HCT116 (cell line): ENCODE data around the gene CFAP46. TPM values are rescaled to one million over a fixed set of nuclear protein-coding genes. Genes with fewer than 3 reads are reported as not detected.

Source experiments
- ATAC-seq: fragments of 200-7000 bp; cut with Tn5 transposase; 2 replicates; pipeline ENCODE4 v1.9.1; 2020; ENCODE audit warnings: mild to moderate bottlenecking, moderate library complexity
- BruUV-seq: library from RNA; stranded (reverse); fragments of 400-500 nt; replicated peaks from 2 replicates; lab custom pipeline; 2021; lab: Mats Ljungman, UMichigan
- CTCF ChIA-PET: fragments of 300-600 bp; sonication (Branson Sonifier 250); formaldehyde crosslinking; loops from one replicate; lab custom pipeline; 2021; ENCODE audit warnings: antibody characterized with exemption; lab: Charles Lee
- POLR2A ChIA-PET: fragments of 300-600, 350-600 bp; sonication (Branson Sonifier 250); formaldehyde crosslinking; loops from one replicate; lab custom pipeline; 2021; ENCODE audit warnings: antibody characterized with exemption; lab: Charles Lee
- RAD21 ChIA-PET, 2 experiments: fragments of 300-600 bp; sonication (Branson Sonifier 250); formaldehyde crosslinking; loops; one replicate each; lab custom pipeline; 2023; ENCODE audit warnings: low total read pairs in 2 of 2; ENCODE audit not compliant: uncharacterized antibody in 2 of 2, unreplicated experiment in 2 of 2, low non-redundant PET in 1 of 2; lab: Charles Lee
- DNase-seq: peaks from one replicate; pipeline ENCODE4 v3.0.0-alpha.2; 2010; ENCODE audit warnings: low read depth, low spot score
- H2AFZ ChIP-seq: fragments of 200-600 bp; shearing (Covaris generic), sonication (generic); 2 replicates; pipeline ENCODE4 v1.6.1; 2017; ENCODE audit warnings: low read depth, mixed run types, mixed read lengths, antibody characterized with exemption, low read length; ENCODE audit not compliant: poor library complexity, severe bottlenecking
- H3K27ac ChIP-seq: 2 replicates; pipeline ENCODE4 v1.5.1; 2012; ENCODE audit warnings: low read depth, low read length
- H3K27me3 ChIP-seq: fragments of 200-600 bp; sonication (generic); 2 replicates; pipeline ENCODE4 v1.6.1; 2016; ENCODE audit warnings: mixed run types, low read length, mixed read lengths; ENCODE audit not compliant: insufficient read depth
- H3K36me3 ChIP-seq, 2 experiments: fragments of 200-500 bp in 1 of 2; fragments of 200-600 bp in 1 of 2; sonication (Bioruptor generic) in 1 of 2; sonication (generic) in 1 of 2; 2 replicates each; pipeline versions ENCODE4 v1.5.1 to v1.6.1; 2014 to 2016; ENCODE audit warnings: low read length in 2 of 2, inconsistent platforms in 1 of 2, mixed read lengths in 1 of 2, mixed run types in 1 of 2; ENCODE audit not compliant: insufficient read depth in 2 of 2, control insufficient read depth in 1 of 2
- H3K4me1 ChIP-seq, 2 experiments: fragments of 200-600 bp in 1 of 2; sonication (generic) in 1 of 2; 2 replicates each; pipeline versions ENCODE4 v1.5.1 to v1.6.1; 2012 to 2017; ENCODE audit warnings: low read length in 2 of 2, inconsistent platforms in 1 of 2, mild to moderate bottlenecking in 1 of 2, mixed read lengths in 1 of 2, mixed run types in 1 of 2, moderate library complexity in 1 of 2; ENCODE audit not compliant: insufficient read depth in 2 of 2, control insufficient read depth in 1 of 2
- H3K4me2 ChIP-seq: fragments of 200-600 bp; sonication (generic); 2 replicates; pipeline ENCODE4 v1.6.1; 2017; ENCODE audit warnings: mixed run types, low read length, mixed read lengths
- H3K4me3 ChIP-seq, 2 experiments: fragments of 200-600 bp in 1 of 2; sonication (generic) in 1 of 2; replicated peaks in 1 of 2; 2 replicates each; pipeline ENCODE4 v1.5.1; 2011 to 2016; ENCODE audit warnings: low read length in 2 of 2, control low read depth in 1 of 2, low read depth in 1 of 2, mild to moderate bottlenecking in 1 of 2, mixed read lengths in 1 of 2, mixed run types in 1 of 2
- H3K79me2 ChIP-seq: fragments of 200-600 bp; sonication (generic); 2 replicates; pipeline ENCODE4 v1.6.1; 2017; ENCODE audit warnings: mild to moderate bottlenecking, mixed run types, low read length, moderate library complexity, mixed read lengths; ENCODE audit not compliant: insufficient read depth
- H3K9ac ChIP-seq: fragments of 200-600 bp; sonication (generic); 2 replicates; pipeline ENCODE4 v1.6.1; 2016; ENCODE audit warnings: low read length, mixed read lengths
- H3K9me2 ChIP-seq: fragments of 200-600 bp; sonication (generic), shearing (Covaris generic); 2 replicates; pipeline ENCODE4 v1.6.1; 2017; ENCODE audit warnings: mixed run types, mild to moderate bottlenecking, moderate library complexity; ENCODE audit not compliant: insufficient read depth
- H3K9me3 ChIP-seq, 2 experiments: fragments of 200-500 bp in 1 of 2; fragments of 200-600 bp in 1 of 2; sonication (Bioruptor generic) in 1 of 2; sonication (generic) in 1 of 2; 2 replicates each; pipeline ENCODE4 v1.6.1; 2014 to 2017; ENCODE audit warnings: low read length in 2 of 2, mixed read lengths in 2 of 2, inconsistent platforms in 1 of 2, low read depth in 1 of 2, mild to moderate bottlenecking in 1 of 2, mixed run types in 1 of 2, moderate library complexity in 1 of 2; ENCODE audit not compliant: control insufficient read depth in 1 of 2, insufficient read depth in 1 of 2
- H4K20me1 ChIP-seq: fragments of 200-600 bp; sonication (generic), shearing (Covaris generic); 2 replicates; pipeline ENCODE4 v1.6.1; 2017; ENCODE audit warnings: mixed run types, mild to moderate bottlenecking, moderate library complexity; ENCODE audit not compliant: insufficient read depth
- CBX3 ChIP-seq: IDR thresholded peaks from 2 replicates; pipeline ENCODE4 v1.6.1; 2012; ENCODE audit warnings: low read depth
- EZH2 ChIP-seq: fragments of 200-600 bp; sonication (generic); IDR thresholded peaks from 2 replicates; pipeline ENCODE4 v1.6.1; 2017; ENCODE audit warnings: antibody characterized with exemption, mixed run types
- EZH2phosphoT487 ChIP-seq: fragments of 200-600 bp; IDR thresholded peaks from 2 replicates; pipeline ENCODE4 v1.6.1; 2018; ENCODE audit warnings: antibody characterized with exemption, borderline replicate concordance
- FOSL1 ChIP-seq: IDR thresholded peaks from 2 replicates; pipeline ENCODE4 v1.6.1; 2012; ENCODE audit warnings: low read depth
- RAD21 ChIP-seq: IDR thresholded peaks from 2 replicates; pipeline ENCODE4 v1.6.1; 2012; ENCODE audit warnings: low read depth, mild to moderate bottlenecking
- SP1 ChIP-seq: IDR thresholded peaks from 2 replicates; pipeline ENCODE4 v1.6.1; 2012; ENCODE audit warnings: low read depth
- TCF7L2 ChIP-seq: IDR thresholded peaks from 2 replicates; pipeline ENCODE4 v1.7.0; 2011; ENCODE audit warnings: borderline replicate concordance, inconsistent platforms; ENCODE audit not compliant: insufficient read depth, insufficient read length; ENCODE audit errors: extremely low read depth
- intact Hi-C: fragments of 100-400 bp; cut with micrococcal nuclease; formaldehyde crosslinking; loops from 2 replicates; pipeline ENCODE4 v1.10.0; 2022
- total RNA-seq: library from RNA; stranded (reverse); gene quantifications from one replicate; pipeline ENCODE4 v1.2.1, GENCODE V29; 2021; ENCODE audit not compliant: unreplicated experiment
- TF ChIP-seq, protein P1 (sequence below): IDR thresholded peaks from 2 replicates; pipeline ENCODE4 v1.6.1; 2012; ENCODE audit warnings: low read depth
- TF ChIP-seq, protein P2 (sequence below): IDR thresholded peaks from 2 replicates; pipeline ENCODE4 v1.6.1; 2012

CFAP46 gene
- total RNA-seq, 1 experiment from 2014 or later = 1.4 TPM

DNA sequence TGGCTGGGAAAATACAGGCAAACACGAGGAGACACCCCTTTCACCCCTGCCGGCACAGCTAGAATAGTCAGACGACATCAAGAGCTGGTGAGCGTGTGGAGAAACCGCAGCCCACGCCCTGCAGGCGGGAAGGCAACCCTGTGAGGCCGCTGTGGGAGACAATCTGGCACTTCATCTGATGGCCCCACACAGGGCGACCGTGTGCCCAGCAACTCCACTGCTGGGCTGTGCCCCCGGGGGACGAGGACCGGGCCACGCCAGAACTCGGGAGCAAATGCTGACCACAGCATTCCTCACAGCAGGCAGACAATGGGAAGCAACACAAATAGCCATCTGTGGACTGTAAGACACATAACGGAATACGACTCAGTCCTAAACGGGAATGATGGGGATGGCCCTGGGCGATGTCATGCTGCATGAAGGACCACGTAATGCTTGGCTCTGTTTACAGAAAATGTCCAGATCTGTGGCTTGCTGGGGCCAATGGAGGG, 58.9 kb downstream of the CFAP46 start:
- no peak for TF ChIP-seq FOSL1
- RAD21 ChIA-PET = no interaction called here

DNA sequence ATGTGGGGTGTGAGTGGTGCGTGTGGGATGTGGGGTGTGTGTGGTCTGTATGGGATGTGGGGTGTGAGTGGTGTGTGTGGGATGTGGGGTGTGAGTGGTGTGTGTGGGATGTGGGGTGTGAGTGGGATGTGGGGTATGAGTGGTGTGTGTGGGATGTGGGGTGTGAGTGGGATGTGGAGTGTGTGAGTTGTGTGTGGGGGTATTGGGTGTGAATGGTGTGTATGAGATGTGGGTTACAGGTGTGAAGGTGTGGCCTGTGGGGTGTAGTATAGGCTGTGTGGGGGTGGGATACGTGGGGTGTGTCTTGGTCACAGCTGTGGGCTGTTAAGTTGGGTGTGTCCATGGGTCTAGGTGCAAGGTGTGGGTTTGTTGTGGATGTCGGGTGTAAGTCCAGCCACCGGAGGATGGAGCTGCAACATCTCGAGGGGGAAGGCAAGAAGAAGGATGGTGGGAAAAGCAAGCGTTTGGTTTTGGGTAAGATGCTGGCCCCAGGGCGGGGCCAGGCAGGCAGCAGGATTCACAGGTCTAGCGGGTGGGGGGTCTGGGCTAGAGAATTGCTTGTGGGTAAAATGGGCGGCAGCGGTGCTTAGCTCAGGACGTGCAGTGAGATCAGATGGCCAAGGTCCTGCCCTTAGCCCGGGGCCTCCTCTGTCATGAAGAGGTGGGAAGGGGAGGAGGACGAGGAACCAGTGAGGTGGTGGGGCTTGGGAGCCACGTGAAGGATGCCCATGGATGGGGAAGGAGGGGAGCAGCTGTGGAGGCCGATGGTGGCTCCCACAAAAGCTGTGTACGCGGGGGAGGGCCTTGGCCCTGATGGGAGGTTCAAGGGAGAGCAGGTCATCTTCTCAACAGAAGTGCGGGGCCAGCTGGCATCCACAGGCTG, 60.1 kb downstream of the CFAP46 start:
- H3K27me3 ChIP-seq = no peaks in the 10 kb centered on the region
- no peak for TF ChIP-seq TCF7L2
- TF ChIP-seq RAD21 = no peak
- TF ChIP-seq EZH2 = no peak
- TF ChIP-seq CBX3 = no peak
- TF ChIP-seq EZH2phosphoT487 = no peak
- TF ChIP-seq, protein P1, sequence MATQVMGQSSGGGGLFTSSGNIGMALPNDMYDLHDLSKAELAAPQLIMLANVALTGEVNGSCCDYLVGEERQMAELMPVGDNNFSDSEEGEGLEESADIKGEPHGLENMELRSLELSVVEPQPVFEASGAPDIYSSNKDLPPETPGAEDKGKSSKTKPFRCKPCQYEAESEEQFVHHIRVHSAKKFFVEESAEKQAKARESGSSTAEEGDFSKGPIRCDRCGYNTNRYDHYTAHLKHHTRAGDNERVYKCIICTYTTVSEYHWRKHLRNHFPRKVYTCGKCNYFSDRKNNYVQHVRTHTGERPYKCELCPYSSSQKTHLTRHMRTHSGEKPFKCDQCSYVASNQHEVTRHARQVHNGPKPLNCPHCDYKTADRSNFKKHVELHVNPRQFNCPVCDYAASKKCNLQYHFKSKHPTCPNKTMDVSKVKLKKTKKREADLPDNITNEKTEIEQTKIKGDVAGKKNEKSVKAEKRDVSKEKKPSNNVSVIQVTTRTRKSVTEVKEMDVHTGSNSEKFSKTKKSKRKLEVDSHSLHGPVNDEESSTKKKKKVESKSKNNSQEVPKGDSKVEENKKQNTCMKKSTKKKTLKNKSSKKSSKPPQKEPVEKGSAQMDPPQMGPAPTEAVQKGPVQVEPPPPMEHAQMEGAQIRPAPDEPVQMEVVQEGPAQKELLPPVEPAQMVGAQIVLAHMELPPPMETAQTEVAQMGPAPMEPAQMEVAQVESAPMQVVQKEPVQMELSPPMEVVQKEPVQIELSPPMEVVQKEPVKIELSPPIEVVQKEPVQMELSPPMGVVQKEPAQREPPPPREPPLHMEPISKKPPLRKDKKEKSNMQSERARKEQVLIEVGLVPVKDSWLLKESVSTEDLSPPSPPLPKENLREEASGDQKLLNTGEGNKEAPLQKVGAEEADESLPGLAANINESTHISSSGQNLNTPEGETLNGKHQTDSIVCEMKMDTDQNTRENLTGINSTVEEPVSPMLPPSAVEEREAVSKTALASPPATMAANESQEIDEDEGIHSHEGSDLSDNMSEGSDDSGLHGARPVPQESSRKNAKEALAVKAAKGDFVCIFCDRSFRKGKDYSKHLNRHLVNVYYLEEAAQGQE = no peak
- TF ChIP-seq SP1 = no peak
- TF ChIP-seq, protein P2, sequence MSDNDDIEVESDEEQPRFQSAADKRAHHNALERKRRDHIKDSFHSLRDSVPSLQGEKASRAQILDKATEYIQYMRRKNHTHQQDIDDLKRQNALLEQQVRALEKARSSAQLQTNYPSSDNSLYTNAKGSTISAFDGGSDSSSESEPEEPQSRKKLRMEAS = no peak
- no peak for ATAC-seq

More for the DNA sequence above, 58.9 kb downstream of the CFAP46 start:
- no peaks in the 10 kb centered on the region for H3K4me1 ChIP-seq
- H3K79me2 ChIP-seq = no peaks in the 10 kb centered on the region
- no peak for DNase-seq
- CTCF ChIA-PET = no interaction called here
- POLR2A ChIA-PET = no interaction called here
- H4K20me1 ChIP-seq = no peaks in the 10 kb centered on the region
- no peak overlapping the region for H2AFZ ChIP-seq
- H3K27ac ChIP-seq = no peak overlapping the region
- intact Hi-C loops = no loop called here
- no peak overlapping the region for H3K4me3 ChIP-seq
- no peaks in the 10 kb centered on the region for H3K36me3 ChIP-seq
- H3K9me2 ChIP-seq = no peaks in the 10 kb centered on the region
- no peaks in the 10 kb centered on the region for H3K9me3 ChIP-seq
- H3K9ac ChIP-seq = no peak overlapping the region
- H3K27me3 ChIP-seq = no peaks in the 10 kb centered on the region
- no peak overlapping the region for H3K4me2 ChIP-seq
- no peak for ATAC-seq
- no TSS peak for BruUV-seq

More for the DNA sequence above, 60.1 kb downstream of the CFAP46 start:
- H2AFZ ChIP-seq = no peak overlapping the region
- no peak overlapping the region for H3K9ac ChIP-seq
- DNase-seq = no peak
- no peaks in the 10 kb centered on the region for H3K4me1 ChIP-seq
- H3K9me3 ChIP-seq = no peaks in the 10 kb centered on the region
- intact Hi-C loops = no loop called here
- RAD21 ChIA-PET = no interaction called here
- no peaks in the 10 kb centered on the region for H3K9me2 ChIP-seq
- H3K4me2 ChIP-seq = no peak overlapping the region
- no peaks in the 10 kb centered on the region for H3K36me3 ChIP-seq
- CTCF ChIA-PET = no interaction called here
- BruUV-seq = no TSS peak
- H3K79me2 ChIP-seq = no peaks in the 10 kb centered on the region
- H4K20me1 ChIP-seq = no peaks in the 10 kb centered on the region
- H3K4me3 ChIP-seq = no peak overlapping the region
- H3K27ac ChIP-seq = no peak overlapping the region
- POLR2A ChIA-PET = no interaction called here
